HFF-Myc (cell line): ENCODE data around the gene MIPOL1.

ENCODE experiments used
- DNase-seq: peaks from one replicate; pipeline ENCODE4 v3.0.0-alpha.2; 2011; ENCODE audit warnings: low read depth; ENCODE audit errors: extremely low read depth
- H3K4me3 ChIP-seq: replicated peaks from 2 replicates; pipeline ENCODE4 v1.5.1; 2011; ENCODE audit warnings: low read depth, mild to moderate bottlenecking, control low read depth, low read length
- TF ChIP-seq, protein P1 (sequence below): IDR thresholded peaks from 2 replicates; pipeline ENCODE4 v1.5.1; 2012; ENCODE audit warnings: mild to moderate bottlenecking, low read depth, low read length, control low read depth; ENCODE audit errors: missing control alignments

Gene MIPOL1

DNA sequence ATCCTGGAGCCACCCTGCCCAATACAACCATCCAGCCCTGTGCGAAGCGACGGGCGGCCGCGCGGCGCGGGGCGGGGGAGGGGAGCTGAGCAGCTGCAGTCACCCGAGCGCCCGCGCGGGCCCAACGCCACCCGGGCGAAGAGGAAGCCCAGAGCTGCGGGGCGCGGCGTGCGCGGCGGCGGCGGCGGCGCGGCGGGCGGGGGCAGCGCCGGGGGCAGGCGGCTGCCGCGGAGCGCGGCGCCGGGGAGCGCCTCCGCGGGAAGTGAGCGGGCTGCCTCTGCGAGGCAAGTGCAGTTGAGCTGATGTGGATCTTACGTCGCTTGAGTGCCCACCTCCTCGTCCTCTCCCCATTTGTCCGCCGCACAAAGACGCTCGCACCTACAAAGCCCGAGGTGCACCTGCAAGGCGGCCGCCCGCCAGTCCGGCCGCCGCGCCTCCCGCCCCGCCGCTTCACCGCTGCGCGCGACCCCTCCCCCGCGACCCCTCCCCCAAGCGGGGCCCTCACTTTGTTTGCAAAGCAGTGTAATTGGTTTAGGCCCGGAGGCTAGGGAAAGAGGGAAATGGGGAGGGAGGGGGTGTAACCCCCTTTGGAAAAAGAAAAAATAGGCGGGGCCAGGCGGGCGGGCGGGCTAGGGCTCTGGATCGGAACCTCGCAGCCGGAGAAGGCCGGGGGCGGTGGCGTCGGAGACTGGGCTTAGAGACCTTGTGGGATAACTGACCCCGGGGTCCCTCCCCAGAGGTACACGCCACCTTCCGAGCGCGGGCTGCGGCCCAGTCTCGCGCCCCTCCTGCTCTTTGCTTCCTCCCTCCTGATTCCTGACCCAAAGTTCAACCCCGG, 397.5 kb downstream of the MIPOL1 start, which contains the start of the genes FOXA1 and TTC6:
TSS of gene FOXA1 (minus strand) at position 279 of the 838 bp plus-strand sequence. CDS start at position 2, 277 bp downstream.
TSS of gene TTC6 (plus strand) at position 659 of the 838 bp plus-strand sequence. CDS start 26,436 bp downstream, outside the sequence.
- peak within 1 kb of the TSS; percentile 48 for H3K4me3 ChIP-seq
- DNase-seq = no peak
- TF ChIP-seq, protein P1, sequence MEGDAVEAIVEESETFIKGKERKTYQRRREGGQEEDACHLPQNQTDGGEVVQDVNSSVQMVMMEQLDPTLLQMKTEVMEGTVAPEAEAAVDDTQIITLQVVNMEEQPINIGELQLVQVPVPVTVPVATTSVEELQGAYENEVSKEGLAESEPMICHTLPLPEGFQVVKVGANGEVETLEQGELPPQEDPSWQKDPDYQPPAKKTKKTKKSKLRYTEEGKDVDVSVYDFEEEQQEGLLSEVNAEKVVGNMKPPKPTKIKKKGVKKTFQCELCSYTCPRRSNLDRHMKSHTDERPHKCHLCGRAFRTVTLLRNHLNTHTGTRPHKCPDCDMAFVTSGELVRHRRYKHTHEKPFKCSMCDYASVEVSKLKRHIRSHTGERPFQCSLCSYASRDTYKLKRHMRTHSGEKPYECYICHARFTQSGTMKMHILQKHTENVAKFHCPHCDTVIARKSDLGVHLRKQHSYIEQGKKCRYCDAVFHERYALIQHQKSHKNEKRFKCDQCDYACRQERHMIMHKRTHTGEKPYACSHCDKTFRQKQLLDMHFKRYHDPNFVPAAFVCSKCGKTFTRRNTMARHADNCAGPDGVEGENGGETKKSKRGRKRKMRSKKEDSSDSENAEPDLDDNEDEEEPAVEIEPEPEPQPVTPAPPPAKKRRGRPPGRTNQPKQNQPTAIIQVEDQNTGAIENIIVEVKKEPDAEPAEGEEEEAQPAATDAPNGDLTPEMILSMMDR = no peak

DNA sequence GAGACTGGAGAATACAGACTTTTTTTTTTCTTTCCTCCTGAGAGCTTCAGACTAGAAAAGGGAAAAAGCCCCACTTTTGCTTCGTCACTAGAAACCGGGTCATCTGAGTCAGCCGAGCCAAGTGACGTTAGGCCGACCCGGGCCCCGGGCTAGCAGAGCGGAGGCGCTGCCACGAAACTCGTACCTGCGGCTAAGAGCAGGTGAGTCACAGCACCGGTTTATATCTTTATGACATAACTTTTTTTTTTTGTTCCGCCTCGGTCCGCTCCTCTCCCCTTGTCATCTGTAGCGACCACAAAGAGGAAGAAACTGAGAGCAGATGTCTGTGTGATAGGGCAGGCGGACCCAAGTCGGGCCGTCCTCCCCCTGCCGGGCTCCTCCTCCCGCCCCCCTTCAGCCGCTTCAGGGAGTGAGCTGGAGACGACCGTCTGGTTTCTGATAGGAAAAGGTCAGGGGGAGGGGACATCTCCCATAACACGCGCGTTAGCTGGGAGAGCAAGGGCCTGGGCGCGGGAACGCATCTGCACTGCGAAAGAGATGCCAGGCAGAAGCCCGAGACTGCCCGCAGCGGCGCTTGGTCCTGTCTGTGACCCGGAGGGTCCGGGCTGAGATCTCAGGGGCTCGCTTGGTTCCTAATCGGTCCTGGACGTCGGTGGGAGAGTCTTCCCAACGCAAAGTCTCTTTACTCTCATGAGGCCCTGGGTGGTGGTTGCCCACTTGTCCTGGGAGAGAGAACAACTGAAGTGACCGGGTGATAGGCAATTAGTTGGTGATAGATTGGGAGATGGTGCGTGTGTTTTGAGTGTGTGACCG, 398.3 kb downstream of the MIPOL1 start:
- TF ChIP-seq, protein P1 = no peak
- H3K4me3 ChIP-seq = peak overlapping the region; percentile 48
- DNase-seq = no peak

DNA sequence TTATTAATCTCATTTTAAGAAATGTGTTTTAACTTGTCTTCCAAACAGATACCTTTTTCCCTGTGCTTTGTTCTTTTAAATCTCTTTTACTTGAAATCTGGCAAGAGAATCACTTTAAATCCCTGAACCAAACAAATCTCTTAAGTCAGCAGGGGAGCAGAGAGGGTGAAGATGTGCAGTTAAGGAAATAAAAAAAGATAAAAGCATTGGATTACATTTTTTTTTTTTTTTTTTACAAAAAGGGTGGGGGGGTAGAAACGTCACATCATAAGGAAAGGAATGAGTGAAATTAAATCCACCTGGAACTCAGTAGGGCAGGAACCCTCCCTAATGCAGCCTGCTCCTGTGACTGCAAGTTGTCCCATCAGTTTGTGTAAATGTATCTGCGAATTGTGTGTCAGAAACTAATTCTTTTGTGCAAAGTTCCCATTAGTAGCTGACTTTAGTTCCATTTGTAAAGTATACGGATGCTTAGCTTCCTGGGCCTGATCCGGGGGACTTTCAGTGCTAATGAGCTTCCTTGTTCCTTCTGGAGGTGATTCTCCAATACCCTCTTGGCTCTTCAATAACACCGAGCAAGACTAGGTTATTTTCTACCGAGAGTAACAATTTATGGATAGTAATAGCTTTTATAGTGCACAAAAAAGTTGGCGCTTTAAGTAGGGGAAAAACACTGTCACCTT, 399.2 kb downstream of the MIPOL1 start:
- TF ChIP-seq, protein P1 = no peak
- no peak for DNase-seq
- no peak overlapping the region for H3K4me3 ChIP-seq

DNA sequence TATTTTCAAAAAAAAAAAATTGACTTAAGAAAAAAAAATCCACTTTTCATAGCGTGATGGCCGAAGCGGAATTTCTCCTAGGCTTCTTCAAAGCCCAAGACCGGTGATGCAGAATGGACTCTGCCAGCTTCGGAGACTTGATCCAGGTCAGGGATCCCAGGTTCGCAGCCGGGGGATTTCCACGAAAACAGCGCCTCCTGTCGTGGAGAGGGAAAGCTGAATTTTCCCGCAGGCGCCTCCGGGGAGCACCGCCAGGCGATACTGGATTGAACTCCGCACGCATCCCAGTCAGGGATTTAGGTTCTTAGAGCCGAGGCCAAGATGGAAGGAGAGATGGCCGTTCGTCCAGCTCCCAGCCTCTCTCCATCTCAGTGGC, 399.8 kb downstream of the MIPOL1 start:
- no peak for DNase-seq
- TF ChIP-seq, protein P1 = peak; percentile 52
- no peak overlapping the region for H3K4me3 ChIP-seq

DNA sequence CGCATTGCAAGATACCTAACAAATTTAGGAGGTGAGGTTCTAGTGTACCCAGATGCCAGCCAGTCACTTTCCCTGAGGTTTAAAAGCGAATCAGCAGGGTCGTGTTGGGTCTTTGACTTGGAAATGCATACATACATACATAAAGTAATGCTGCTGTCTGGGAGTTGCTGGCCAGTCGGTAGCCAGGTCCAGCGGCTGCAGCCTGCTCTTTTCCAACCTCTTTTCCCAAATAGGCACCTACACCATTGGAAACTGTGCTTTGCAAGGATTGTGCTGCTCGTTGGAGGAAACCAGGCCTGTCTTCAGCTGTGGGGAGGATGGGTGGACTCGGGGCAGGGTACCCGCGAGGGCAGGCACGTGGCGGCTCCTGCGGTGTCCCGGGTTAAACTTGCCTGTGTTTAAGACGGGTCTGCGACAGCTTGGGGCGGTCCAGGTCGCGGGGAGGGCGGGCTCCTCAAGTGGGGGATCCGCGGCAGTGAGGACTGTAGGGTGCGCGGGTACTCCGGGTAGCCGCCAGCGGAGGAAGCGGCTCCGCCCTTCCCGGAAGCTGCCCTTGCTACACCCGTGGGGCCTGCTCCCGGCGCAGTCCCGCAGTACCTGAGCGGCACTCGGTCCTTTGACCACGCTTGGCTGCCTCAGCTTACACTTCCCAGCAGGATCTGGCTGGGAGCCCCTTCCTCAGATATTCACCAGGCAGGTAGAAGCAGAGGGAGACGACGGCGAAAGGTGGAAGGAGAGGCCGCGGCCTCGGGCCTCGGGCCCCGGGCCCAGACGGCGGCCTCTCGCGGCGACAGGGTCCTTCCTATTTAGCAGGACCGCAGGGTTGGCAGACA, 400.4 kb downstream of the MIPOL1 start:
- no peak for DNase-seq
- H3K4me3 ChIP-seq = 0 out of 2 replicates have a peak overlapping the region, but pooled peaks have one; percentile 16
- TF ChIP-seq, protein P1 = no peak
